IPS-18a (cell line): ENCODE results near the gene ZMYND8.
"Not testable (repeated sequence)": the region's sequence is repeated elsewhere in the genome, so short reads cannot be mapped to it uniquely, and the experiment has no call there.

ENCODE experiments used
- H3K27ac ChIP-seq: one replicate; pipeline ENCODE4 v1.5.1; 2013; ENCODE audit warnings: low read length
- H3K27me3 ChIP-seq: one replicate; pipeline ENCODE4 v1.6.1; 2013; ENCODE audit warnings: mild to moderate bottlenecking, low read length; ENCODE audit not compliant: control insufficient read depth, insufficient read depth
- H3K36me3 ChIP-seq: one replicate; pipeline ENCODE4 v1.6.1; 2013; ENCODE audit warnings: low read depth, low read length; ENCODE audit not compliant: control insufficient read depth
- H3K4me1 ChIP-seq: one replicate; pipeline ENCODE4 v1.6.1; 2013; ENCODE audit warnings: low read depth, low read length; ENCODE audit not compliant: control insufficient read depth
- H3K4me3 ChIP-seq: one replicate; pipeline ENCODE4 v1.5.1; 2013; ENCODE audit warnings: low read length
- H3K9ac ChIP-seq: one replicate; pipeline ENCODE4 v1.6.1; 2013; ENCODE audit warnings: mild to moderate bottlenecking, low read length, moderate library complexity
- H3K9me3 ChIP-seq: one replicate; pipeline ENCODE4 v1.6.1; 2013; ENCODE audit warnings: low read depth, low read length; ENCODE audit not compliant: control insufficient read depth

The ZMYND8 gene

GRCh38 chr20:47216819-47217410 is 139.6 kb downstream of the ZMYND8 start:
- H3K9me3 ChIP-seq = no peaks in the 10 kb centered on the region
- peaks cover 82% of the 10 kb centered on the region for H3K36me3 ChIP-seq
- H3K9ac ChIP-seq = no peak overlapping the region
- no peaks in the 10 kb centered on the region for H3K4me1 ChIP-seq
- no peak overlapping the region for H3K27ac ChIP-seq
- H3K27me3 ChIP-seq = no peaks in the 10 kb centered on the region
- H3K4me3 ChIP-seq = no peak overlapping the region

- H3K36me3 ChIP-seq = peaks cover 82% of the 10 kb centered on the region
Measured at GRCh38 chr20:47215653-47216397, 140.7 kb downstream of the ZMYND8 start.

DNA sequence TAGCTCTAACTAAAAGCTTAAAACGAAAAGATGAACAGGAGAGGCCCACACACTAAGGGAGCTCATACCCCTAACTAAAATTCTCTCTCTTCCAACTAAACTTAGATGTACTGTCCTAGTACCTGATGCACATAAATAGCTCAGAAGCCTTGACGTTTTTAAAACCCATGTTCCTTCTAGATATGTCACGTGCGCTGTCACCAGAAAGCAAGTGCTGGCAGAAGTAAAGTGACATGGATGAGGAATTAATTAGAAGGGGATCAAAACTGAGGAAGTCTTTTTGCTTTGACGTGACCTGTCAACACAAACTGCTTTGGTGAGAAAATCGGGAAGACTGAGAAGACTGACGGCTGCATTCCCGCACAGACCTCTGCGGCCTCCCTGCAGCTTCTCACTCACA is 142.5 kb downstream of the ZMYND8 start:
- Histone ChIP-seq H3K4me1 (no peaks in the 10 kb centered on the region), H3K27ac (no peak overlapping the region), H3K27me3 (no peaks in the 10 kb centered on the region), H3K9me3 (no peaks in the 10 kb centered on the region), H3K9ac (no peak overlapping the region), H3K4me3 (no peak overlapping the region), H3K36me3 (peaks cover 85% of the 10 kb centered on the region)

More at GRCh38 chr20:47215653-47216397, 140.7 kb downstream of the ZMYND8 start:
- H3K4me1 ChIP-seq = no peaks in the 10 kb centered on the region
- no peak overlapping the region for H3K4me3 ChIP-seq
- H3K27ac ChIP-seq = no peak overlapping the region
- no peaks in the 10 kb centered on the region for H3K9me3 ChIP-seq
- no peaks in the 10 kb centered on the region for H3K27me3 ChIP-seq
- no peak overlapping the region for H3K9ac ChIP-seq

GRCh38 chr20:47212606-47213207 is 143.8 kb downstream of the ZMYND8 start:
- Histone ChIP-seq H3K9ac (no peak overlapping the region), H3K27me3 (no peaks in the 10 kb centered on the region), H3K36me3 (peaks cover 77% of the 10 kb centered on the region), H3K9me3 (no peaks in the 10 kb centered on the region), H3K4me1 (no peaks in the 10 kb centered on the region), H3K27ac (no peak overlapping the region), H3K4me3 (no peak overlapping the region)

DNA sequence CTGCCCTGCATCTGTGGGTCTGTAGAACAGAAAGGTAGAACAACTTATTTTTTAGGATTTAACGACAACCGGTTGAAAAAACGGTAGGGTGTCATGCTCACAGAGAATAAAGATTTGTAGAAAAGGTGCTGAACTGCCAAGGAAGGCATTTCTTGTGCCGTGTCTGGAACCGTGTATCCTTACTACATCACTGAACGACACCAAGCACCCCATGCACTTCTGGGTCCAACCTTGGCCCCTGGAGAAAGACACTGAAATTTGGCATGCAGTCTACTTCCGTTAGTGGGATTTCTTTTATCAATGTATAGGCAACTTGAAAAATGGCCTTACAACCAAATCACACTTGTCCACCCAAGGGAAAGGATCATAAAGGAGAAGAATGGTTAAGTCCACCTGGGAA is 145.5 kb downstream of the ZMYND8 start:
- Histone ChIP-seq H3K27ac (no peak overlapping the region), H3K9me3 (no peaks in the 10 kb centered on the region), H3K36me3 (peaks cover 67% of the 10 kb centered on the region), H3K4me3 (no peak overlapping the region), H3K27me3 (no peaks in the 10 kb centered on the region), H3K4me1 (peaks cover 10% of the 10 kb centered on the region), H3K9ac (no peak overlapping the region)

DNA sequence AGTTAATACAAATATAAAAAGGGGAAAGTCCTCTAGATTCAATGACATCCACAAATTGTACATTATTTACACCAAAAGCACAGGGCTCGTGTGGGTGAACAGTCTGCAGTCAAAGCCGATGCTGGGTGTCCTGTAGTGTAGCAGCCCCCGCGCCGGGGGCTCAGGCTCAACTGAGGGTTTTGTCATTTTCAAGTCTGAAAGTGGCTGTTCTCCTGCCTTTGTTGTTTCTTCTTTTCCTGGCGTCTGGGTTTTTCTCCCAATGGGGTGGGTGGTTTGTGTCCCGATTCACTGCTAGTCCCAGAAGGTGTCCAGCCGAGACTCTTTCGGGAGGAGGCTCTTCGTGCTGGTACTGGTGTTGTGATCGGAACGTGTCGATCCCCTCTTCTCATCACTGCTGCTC is 146.0 kb downstream of the ZMYND8 start:
- no peak overlapping the region for H3K9ac ChIP-seq
- H3K27ac ChIP-seq = no peak overlapping the region
- H3K27me3 ChIP-seq = no peaks in the 10 kb centered on the region
- no peaks in the 10 kb centered on the region for H3K9me3 ChIP-seq
- no peak overlapping the region for H3K4me3 ChIP-seq
- peaks cover 16% of the 10 kb centered on the region for H3K4me1 ChIP-seq
- H3K36me3 ChIP-seq = peaks cover 62% of the 10 kb centered on the region

DNA sequence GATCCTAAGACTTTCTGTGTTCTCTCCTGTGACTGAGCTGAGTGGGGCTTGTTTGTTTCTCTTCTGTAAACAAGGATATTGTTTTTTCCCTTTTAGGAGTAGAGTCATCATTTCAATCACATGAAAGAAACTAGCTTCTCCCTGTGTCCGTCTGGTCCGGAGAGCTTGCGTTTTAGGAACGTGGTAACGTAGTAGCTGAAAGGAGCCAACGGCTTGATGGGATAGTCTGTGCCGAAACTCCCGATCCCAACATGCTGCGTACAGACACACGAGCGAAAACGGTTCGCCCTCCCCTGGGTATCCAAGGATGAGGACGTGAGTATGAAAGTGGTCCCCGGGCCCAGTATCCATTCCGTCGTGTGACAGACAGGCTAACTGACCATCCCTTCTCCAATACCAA is 146.5 kb downstream of the ZMYND8 start:
- Histone ChIP-seq H3K36me3 (peaks cover 61% of the 10 kb centered on the region), H3K4me3 (no peak overlapping the region), H3K9ac (no peak overlapping the region), H3K9me3 (no peaks in the 10 kb centered on the region), H3K27me3 (no peaks in the 10 kb centered on the region), H3K27ac (no peak overlapping the region), H3K4me1 (peaks cover 17% of the 10 kb centered on the region)

- H3K27ac ChIP-seq = no peak overlapping the region
- no peaks in the 10 kb centered on the region for H3K27me3 ChIP-seq
- no peak overlapping the region for H3K4me3 ChIP-seq
- H3K9me3 ChIP-seq = no peaks in the 10 kb centered on the region
- H3K9ac ChIP-seq = no peak overlapping the region
- H3K36me3 ChIP-seq = peaks cover 47% of the 10 kb centered on the region
- H3K4me1 ChIP-seq = peaks cover 17% of the 10 kb centered on the region
Measured at GRCh38 chr20:47208534-47209174, 147.8 kb downstream of the ZMYND8 start.

DNA sequence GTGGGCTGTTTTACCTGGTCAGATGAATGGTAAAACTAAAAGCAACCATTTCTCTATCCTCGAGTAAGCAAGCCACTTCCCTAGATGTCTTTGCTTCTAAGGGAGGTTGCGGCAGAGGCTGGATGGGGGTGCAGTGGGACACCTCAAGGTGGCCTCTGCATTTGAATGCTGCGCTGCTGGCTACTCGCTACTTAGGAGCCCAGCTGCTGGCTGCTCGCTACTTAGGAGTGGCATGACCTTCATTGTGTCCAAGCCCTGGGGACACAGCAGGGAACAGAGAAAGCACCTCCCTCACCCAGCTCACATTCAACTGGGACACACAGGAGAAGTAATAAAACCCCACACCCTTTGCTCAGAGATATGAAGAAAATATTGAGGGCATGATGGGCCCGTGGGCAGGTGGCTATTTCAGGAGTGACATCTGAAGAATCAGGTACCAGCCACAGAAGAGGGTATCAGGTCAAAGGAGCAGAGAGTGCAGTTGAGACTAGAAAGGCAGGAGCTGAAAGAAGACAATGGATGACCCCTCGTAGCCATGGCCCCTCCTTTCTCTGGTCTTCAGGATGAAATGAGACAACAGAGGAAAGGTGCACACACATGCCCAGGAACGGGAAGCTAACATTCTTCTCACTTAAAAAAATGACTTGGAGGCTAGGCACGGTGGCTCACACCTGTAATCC is 149.4 kb downstream of the ZMYND8 start:
- no peaks in the 10 kb centered on the region for H3K27me3 ChIP-seq
- H3K4me1 ChIP-seq = peaks cover 17% of the 10 kb centered on the region
- H3K4me3 ChIP-seq = peak overlapping the region; percentile 1
- peaks cover 32% of the 10 kb centered on the region for H3K36me3 ChIP-seq
- peak overlapping the region; percentile 6 for H3K27ac ChIP-seq
- no peaks in the 10 kb centered on the region for H3K9me3 ChIP-seq
- peak overlapping the region; percentile 4 for H3K9ac ChIP-seq

GRCh38 chr20:47206552-47206951 is 149.9 kb downstream of the ZMYND8 start:
- not testable (repeated sequence) for H3K27ac ChIP-seq, H3K9me3 ChIP-seq, H3K27me3 ChIP-seq
- peak overlapping the region; percentile 4 for H3K9ac ChIP-seq
- peaks cover 17% of the 10 kb centered on the region for H3K4me1 ChIP-seq
- H3K4me3 ChIP-seq = peak overlapping the region; percentile 1
- H3K36me3 ChIP-seq = peaks cover 26% of the 10 kb centered on the region

DNA sequence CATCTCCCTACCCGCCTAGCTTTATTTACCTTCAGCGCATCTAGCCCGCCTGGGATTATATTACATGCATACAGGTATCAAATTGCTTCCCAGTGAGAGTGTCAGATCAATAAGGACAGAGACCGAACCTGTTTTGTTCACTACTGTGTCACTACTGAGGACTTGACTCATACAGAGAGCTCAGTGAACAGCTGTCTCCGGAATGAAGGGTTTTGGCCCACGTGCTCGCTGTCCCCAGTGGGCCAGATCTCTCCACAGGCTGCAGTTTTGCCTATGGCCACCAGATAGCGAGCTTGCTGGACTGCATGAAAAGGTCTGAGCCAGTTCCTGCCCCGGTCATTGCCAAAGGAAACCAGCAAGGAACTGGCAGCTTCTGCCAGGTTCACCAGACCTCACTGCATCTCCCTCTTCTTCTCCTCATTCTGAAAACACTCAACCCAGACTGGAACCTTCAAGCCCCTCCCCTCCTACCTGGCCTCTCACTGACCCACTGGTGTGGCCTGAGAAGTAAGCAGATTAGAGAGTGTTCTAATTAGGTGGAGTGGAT is 150.8 kb downstream of the ZMYND8 start:
- Histone ChIP-seq H3K9me3 (no peaks in the 10 kb centered on the region), H3K4me3 (no peak overlapping the region), H3K36me3 (peaks cover 17% of the 10 kb centered on the region), H3K27me3 (no peaks in the 10 kb centered on the region), H3K9ac (no peak overlapping the region), H3K27ac (no peak overlapping the region), H3K4me1 (peaks cover 17% of the 10 kb centered on the region)
